ENCODE data around the gene KCNJ9.

The KCNJ9 gene

GRCh38 chr1:160089883-160090282 lies 8.5 kb downstream of the KCNJ9 start:
- peaks cover 5% of the 10 kb centered on the region for H3K4me1 Mint-ChIP-seq (ENCODE audit: low read depth)
- no peak overlapping the region for H3K27ac Mint-ChIP-seq
- no peaks in the 10 kb centered on the region for H3K27me3 Mint-ChIP-seq (ENCODE audit: low read depth)
- H3K9me3 Mint-ChIP-seq: no peaks in the 10 kb centered on the region
- no peak for DNase-seq (ENCODE audit: low spot score)
- H3K4me3 Mint-ChIP-seq: no peak overlapping the region
- H3K36me3 Mint-ChIP-seq (ENCODE audit: low read depth): peaks cover 11% of the 10 kb centered on the region

- no peak overlapping the region for H3K27ac Mint-ChIP-seq
Observed at GRCh38 chr1:160090760-160091159, 9.4 kb downstream of the KCNJ9 start.

GRCh38 chr1:160091666-160092223 lies 10.4 kb downstream of the KCNJ9 start:
- Mint-ChIP-seq H3K27ac (no peak overlapping the region), H3K36me3 (ENCODE audit: low read depth) (peaks cover 11% of the 10 kb centered on the region), H3K27me3 (ENCODE audit: low read depth) (no peaks in the 10 kb centered on the region), H3K4me3 (no peak overlapping the region), H3K4me1 (ENCODE audit: low read depth) (peaks cover 10% of the 10 kb centered on the region), H3K9me3 (no peaks in the 10 kb centered on the region)
- DNase-seq (ENCODE audit: low spot score): no peak

More at GRCh38 chr1:160090760-160091159, 9.4 kb downstream of the KCNJ9 start:
- Mint-ChIP-seq H3K4me3 (no peak overlapping the region), H3K9me3 (no peaks in the 10 kb centered on the region), H3K4me1 (ENCODE audit: low read depth) (peaks cover 4% of the 10 kb centered on the region), H3K36me3 (ENCODE audit: low read depth) (peaks cover 11% of the 10 kb centered on the region), H3K27me3 (ENCODE audit: low read depth) (no peaks in the 10 kb centered on the region)
- DNase-seq (ENCODE audit: low spot score): no peak

GRCh38 chr1:160092366-160093068 lies 11.2 kb downstream of the KCNJ9 start:
- H3K27me3 Mint-ChIP-seq (ENCODE audit: low read depth): no peaks in the 10 kb centered on the region
- no peak overlapping the region for H3K27ac Mint-ChIP-seq
- no peak overlapping the region for H3K4me3 Mint-ChIP-seq
- no peaks in the 10 kb centered on the region for H3K9me3 Mint-ChIP-seq
- DNase-seq (ENCODE audit: low spot score): no peak
- H3K4me1 Mint-ChIP-seq (ENCODE audit: low read depth): peaks cover 17% of the 10 kb centered on the region
- H3K36me3 Mint-ChIP-seq (ENCODE audit: low read depth): peaks cover 11% of the 10 kb centered on the region

GRCh38 chr1:160093069-160093395 lies 11.7 kb downstream of the KCNJ9 start:
- no peak overlapping the region for H3K27ac Mint-ChIP-seq
- no peak overlapping the region for H3K4me3 Mint-ChIP-seq
- H3K4me1 Mint-ChIP-seq (ENCODE audit: low read depth): peaks cover 21% of the 10 kb centered on the region
- no peaks in the 10 kb centered on the region for H3K9me3 Mint-ChIP-seq
- DNase-seq (ENCODE audit: low spot score): no peak
- peaks cover 11% of the 10 kb centered on the region for H3K36me3 Mint-ChIP-seq (ENCODE audit: low read depth)
- H3K27me3 Mint-ChIP-seq (ENCODE audit: low read depth): no peaks in the 10 kb centered on the region

GRCh38 chr1:160093624-160094290 lies 12.4 kb downstream of the KCNJ9 start:
- peaks cover 21% of the 10 kb centered on the region for H3K4me1 Mint-ChIP-seq (ENCODE audit: low read depth)
- H3K9me3 Mint-ChIP-seq: no peaks in the 10 kb centered on the region
- H3K27ac Mint-ChIP-seq: no peak overlapping the region
- H3K36me3 Mint-ChIP-seq (ENCODE audit: low read depth): peaks cover 11% of the 10 kb centered on the region
- no peaks in the 10 kb centered on the region for H3K27me3 Mint-ChIP-seq (ENCODE audit: low read depth)
- H3K4me3 Mint-ChIP-seq: no peak overlapping the region
- DNase-seq (ENCODE audit: low spot score): no peak

GRCh38 chr1:160094291-160094625 lies 12.9 kb downstream of the KCNJ9 start:
- peaks cover 22% of the 10 kb centered on the region for H3K4me1 Mint-ChIP-seq (ENCODE audit: low read depth)
- H3K27me3 Mint-ChIP-seq (ENCODE audit: low read depth): no peaks in the 10 kb centered on the region
- DNase-seq (ENCODE audit: low spot score): no peak
- H3K4me3 Mint-ChIP-seq: no peak overlapping the region
- H3K9me3 Mint-ChIP-seq: no peaks in the 10 kb centered on the region
- peaks cover 11% of the 10 kb centered on the region for H3K36me3 Mint-ChIP-seq (ENCODE audit: low read depth)
- no peak overlapping the region for H3K27ac Mint-ChIP-seq

- H3K4me1 Mint-ChIP-seq (ENCODE audit: low read depth): peaks cover 27% of the 10 kb centered on the region
- H3K27ac Mint-ChIP-seq: no peak overlapping the region
- no peak overlapping the region for H3K4me3 Mint-ChIP-seq
- no peaks in the 10 kb centered on the region for H3K9me3 Mint-ChIP-seq
- no peaks in the 10 kb centered on the region for H3K27me3 Mint-ChIP-seq (ENCODE audit: low read depth)
- H3K36me3 Mint-ChIP-seq (ENCODE audit: low read depth): peaks cover 11% of the 10 kb centered on the region
- no peak for DNase-seq (ENCODE audit: low spot score)
Observed at GRCh38 chr1:160094806-160095205, 13.5 kb downstream of the KCNJ9 start.

GRCh38 chr1:160095382-160096105 lies 14.2 kb downstream of the KCNJ9 start:
- Mint-ChIP-seq H3K36me3 (ENCODE audit: low read depth) (peaks cover 11% of the 10 kb centered on the region), H3K9me3 (no peaks in the 10 kb centered on the region), H3K27ac (peak overlapping the region; percentile 11), H3K27me3 (ENCODE audit: low read depth) (no peaks in the 10 kb centered on the region), H3K4me3 (peak overlapping the region; percentile 90), H3K4me1 (ENCODE audit: low read depth) (peaks cover 27% of the 10 kb centered on the region)
- DNase-seq (ENCODE audit: low spot score): no peak

- peak overlapping the region; percentile 11 for H3K27ac Mint-ChIP-seq
- peaks cover 33% of the 10 kb centered on the region for H3K4me1 Mint-ChIP-seq (ENCODE audit: low read depth)
Observed at GRCh38 chr1:160096274-160097116, 15.2 kb downstream of the KCNJ9 start.

GRCh38 chr1:160097151-160097910 lies 16.0 kb downstream of the KCNJ9 start:
- H3K27me3 Mint-ChIP-seq (ENCODE audit: low read depth): no peaks in the 10 kb centered on the region
- peaks cover 5% of the 10 kb centered on the region for H3K36me3 Mint-ChIP-seq (ENCODE audit: low read depth)
- H3K27ac Mint-ChIP-seq: peak overlapping the region; percentile 85
- no peaks in the 10 kb centered on the region for H3K9me3 Mint-ChIP-seq
- peaks cover 33% of the 10 kb centered on the region for H3K4me1 Mint-ChIP-seq (ENCODE audit: low read depth)
- peak; percentile 49 for DNase-seq (ENCODE audit: low spot score)
- H3K4me3 Mint-ChIP-seq: peak overlapping the region; percentile 90

More at GRCh38 chr1:160096274-160097116, 15.2 kb downstream of the KCNJ9 start:
- H3K9me3 Mint-ChIP-seq: no peaks in the 10 kb centered on the region
- DNase-seq (ENCODE audit: low spot score): no peak
- peaks cover 8% of the 10 kb centered on the region for H3K36me3 Mint-ChIP-seq (ENCODE audit: low read depth)
- H3K27me3 Mint-ChIP-seq (ENCODE audit: low read depth): no peaks in the 10 kb centered on the region
- H3K4me3 Mint-ChIP-seq: peak overlapping the region; percentile 90

- Mint-ChIP-seq H3K9me3 (no peaks in the 10 kb centered on the region), H3K4me3 (peak within 1 kb of the TSS; percentile 90), H3K4me1 (ENCODE audit: low read depth) (peaks cover 31% of the 10 kb centered on the region), H3K36me3 (ENCODE audit: low read depth) (peaks cover 4% of the 10 kb centered on the region), H3K27ac (peak within 1 kb of the TSS; percentile 90), H3K27me3 (ENCODE audit: low read depth) (no peaks in the 10 kb centered on the region)
- DNase-seq (ENCODE audit: low spot score): peak; percentile 85
Observed at GRCh38 chr1:160097911-160098851, 16.8 kb downstream of the KCNJ9 start, which contains the start of gene IGSF8. TSS of gene IGSF8 (minus strand) at chr1:160098619. CDS start at chr1:160098472, 147 bp downstream.

Measured in T-helper 2 cell treated with Interferon-gamma antibody and Interleukin-4, amounts not matched to agents 5 μg/mL and 100 μg/mL, for 36 hours (primary cell).